HUDEP-2 (cell line): ENCODE measurements around the gene ADCK1.
"Not testable (repeated sequence)": the region's sequence is repeated elsewhere in the genome, so short reads cannot be mapped to it uniquely, and the experiment has no call there.

Source experiments
- DNase-seq, 76 experiments: peaks; one replicate each; lab custom pipeline; 2025; ENCODE audit not compliant: unreplicated experiment in 76 of 76; lab: John Stamatoyannopoulos, UW

ADCK1 gene

GRCh38 chr14:77890873-77891272, 91.0 kb downstream of the ADCK1 start:
- DNase-seq, result no peak

- peak in 1 of 76 experiments; percentile 6 for DNase-seq
Measured at GRCh38 chr14:77892381-77892871, 92.5 kb downstream of the ADCK1 start.

- no peak for DNase-seq
Measured at GRCh38 chr14:77892890-77893484, 93.1 kb downstream of the ADCK1 start.

- no peak for DNase-seq
Measured at GRCh38 chr14:77897374-77897773, 97.5 kb downstream of the ADCK1 start.

GRCh38 chr14:77902811-77903210, 102.9 kb downstream of the ADCK1 start:
- DNase-seq, result no peak

GRCh38 chr14:77903221-77903620, 103.3 kb downstream of the ADCK1 start:
- no peak for DNase-seq

- DNase-seq, result no peak
Measured at GRCh38 chr14:77903937-77904617, 104.2 kb downstream of the ADCK1 start.

GRCh38 chr14:77906446-77906845, 106.5 kb downstream of the ADCK1 start:
- DNase-seq, result no peak

- DNase-seq, result no peak
Measured at GRCh38 chr14:77908847-77909246, 108.9 kb downstream of the ADCK1 start.

- no peak for DNase-seq
Measured at GRCh38 chr14:77909911-77910310, 110.0 kb downstream of the ADCK1 start.

- no peak for DNase-seq
Measured at GRCh38 chr14:77910506-77910905, 110.6 kb downstream of the ADCK1 start.

- DNase-seq, result no peak
Measured at GRCh38 chr14:77911356-77911755, 111.4 kb downstream of the ADCK1 start.

- no peak for DNase-seq
Measured at GRCh38 chr14:77912754-77913556, 113.0 kb downstream of the ADCK1 start.

- peak in 17 of 76 experiments; percentile 6 to 36 (median 17) for DNase-seq
Measured at GRCh38 chr14:77914073-77914721, 114.3 kb downstream of the ADCK1 start.

GRCh38 chr14:77915390-77915789, 115.5 kb downstream of the ADCK1 start:
- not testable (repeated sequence) for DNase-seq

- peak in 2 of 76 experiments; percentile 5 to 38 for DNase-seq
Measured at GRCh38 chr14:77917491-77918201, 117.7 kb downstream of the ADCK1 start.

- peak in 19 of 76 experiments; percentile 5 to 58 (median 17) for DNase-seq
Measured at GRCh38 chr14:77918448-77918847, 118.5 kb downstream of the ADCK1 start.

GRCh38 chr14:77920312-77920711, 120.4 kb downstream of the ADCK1 start:
- DNase-seq, result no peak

- no peak for DNase-seq
Measured at GRCh38 chr14:77921818-77922217, 121.9 kb downstream of the ADCK1 start.
